T-helper 9 cell (primary cell): ENCODE results near the gene FAM3B.

Experiments used
- DNase-seq: peaks from one replicate; pipeline ENCODE4 v3.0.0-alpha.2; 2020

Gene FAM3B

DNA sequence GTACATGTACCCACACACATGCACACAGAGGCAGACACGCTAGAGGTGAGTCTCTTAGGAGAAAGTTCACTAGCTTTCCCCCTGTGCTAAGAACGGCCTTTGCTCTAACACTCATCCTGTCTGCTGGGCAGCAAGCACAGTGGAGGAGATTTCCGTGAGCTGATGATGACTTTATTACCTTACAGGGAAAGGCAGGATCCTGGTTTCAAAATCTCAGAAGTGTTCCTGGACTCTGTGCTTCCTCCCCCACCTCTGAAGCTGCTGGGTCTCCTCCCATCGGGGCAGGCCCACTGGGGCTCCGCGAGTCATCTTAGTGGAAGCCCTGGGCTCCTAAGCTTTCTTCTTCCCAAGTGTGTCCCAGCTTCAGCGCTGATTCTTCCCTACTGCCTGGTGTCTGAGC, 2.7 kb downstream of the FAM3B start:
- DNase-seq, result no peak

DNA sequence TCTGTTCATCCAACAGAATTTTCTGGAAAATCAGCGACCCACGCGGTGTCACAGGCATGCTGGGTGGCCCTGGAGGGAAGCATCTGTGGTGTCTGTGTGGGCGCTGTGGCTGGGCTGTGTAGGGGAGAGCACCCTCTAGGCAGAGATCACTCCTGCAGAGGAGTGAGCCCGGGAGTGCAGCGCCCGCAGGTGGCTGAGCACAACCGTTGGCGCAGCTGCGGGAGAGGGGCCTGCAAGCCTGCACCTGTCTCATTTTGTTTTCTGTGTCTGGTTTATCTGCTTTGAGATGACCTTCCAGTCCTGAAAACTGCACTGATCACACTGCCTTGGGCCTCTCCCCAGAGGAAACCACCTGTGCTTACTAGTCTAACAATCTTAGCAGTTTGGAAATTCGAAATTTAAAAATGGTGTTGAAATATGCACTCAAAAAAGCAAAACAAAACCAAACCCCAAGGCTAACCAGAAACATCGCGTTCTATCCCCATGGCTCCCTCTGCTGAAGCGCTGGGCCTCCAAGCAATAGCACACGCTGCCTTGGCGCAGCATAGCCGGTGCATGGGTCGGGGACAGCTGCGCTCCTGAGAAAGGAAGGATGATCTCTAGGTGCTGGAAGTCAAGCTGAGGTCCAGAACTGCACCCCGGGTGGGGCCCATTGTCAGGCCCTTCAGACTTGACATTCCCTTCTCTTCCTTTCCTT, 4.8 kb downstream of the FAM3B start:
- DNase-seq, result no peak

DNA sequence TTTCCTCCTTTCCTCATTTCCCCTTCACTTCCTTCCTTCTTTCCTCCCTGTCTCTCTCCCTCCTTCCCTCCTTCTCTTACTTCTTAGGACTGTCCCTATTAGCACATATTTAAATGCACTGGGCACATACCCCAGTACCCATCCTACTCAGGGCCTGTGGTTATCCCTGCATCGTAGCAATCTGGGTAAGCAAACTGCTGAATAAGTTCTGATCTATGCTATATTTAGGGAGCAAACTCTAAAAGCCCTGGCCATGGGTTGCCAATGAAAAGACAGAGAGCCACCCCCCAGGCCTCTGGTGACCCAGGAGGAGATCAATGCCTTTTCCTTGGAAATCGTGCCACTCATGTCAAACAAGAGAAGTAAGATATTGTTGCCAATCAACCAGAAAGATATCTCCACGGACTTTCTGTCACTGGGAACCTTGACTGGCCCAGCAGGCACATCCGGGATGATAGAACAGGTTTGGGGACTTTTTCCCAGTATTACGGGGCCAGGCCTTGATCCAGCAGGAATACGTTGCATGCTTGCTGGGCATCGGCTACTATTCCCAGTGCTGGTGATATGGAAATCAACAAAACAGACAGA, 5.4 kb downstream of the FAM3B start:
- DNase-seq, result no peak

DNA sequence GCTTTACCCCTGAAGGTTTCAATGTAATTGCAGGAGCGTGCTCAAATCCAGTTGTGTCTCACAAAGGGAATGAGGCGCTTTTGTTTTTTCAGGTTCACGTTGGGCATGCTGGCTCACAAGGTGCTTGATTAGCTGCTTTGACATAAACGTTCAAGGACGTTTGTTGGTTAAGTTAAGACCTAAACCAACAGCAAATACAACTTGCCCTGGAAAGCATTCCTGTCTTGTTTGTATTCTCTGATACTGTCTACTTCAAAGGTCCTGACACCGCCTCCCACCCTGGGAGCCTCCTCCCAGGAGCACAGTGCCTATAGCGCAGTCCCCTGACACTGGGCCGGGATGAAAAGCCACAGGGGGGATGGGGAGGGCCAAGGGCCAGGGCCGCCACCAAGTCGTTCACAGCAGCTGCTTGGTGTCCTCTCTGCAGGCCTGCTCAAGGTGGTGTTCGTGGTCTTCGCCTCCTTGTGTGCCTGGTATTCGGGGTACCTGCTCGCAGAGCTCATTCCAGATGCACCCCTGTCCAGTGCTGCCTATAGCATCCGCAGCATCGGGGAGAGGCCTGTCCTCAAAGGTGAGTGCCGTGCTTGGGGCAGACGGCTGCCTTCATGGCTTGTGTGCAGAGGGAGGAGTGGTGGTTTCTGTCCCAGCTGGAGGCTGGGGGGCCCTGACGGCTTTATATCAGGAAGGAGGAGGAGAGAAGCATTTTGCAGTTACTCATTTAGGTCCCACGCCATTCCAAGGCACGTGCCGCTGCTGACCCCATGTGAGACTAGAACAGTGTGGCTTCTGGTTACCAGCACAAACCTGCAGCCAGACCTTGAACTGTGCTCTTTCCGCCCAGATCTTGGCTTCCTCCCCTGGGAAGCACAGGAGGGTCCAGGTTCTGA, 6.1 kb downstream of the FAM3B start:
- DNase-seq, result no peak

DNA sequence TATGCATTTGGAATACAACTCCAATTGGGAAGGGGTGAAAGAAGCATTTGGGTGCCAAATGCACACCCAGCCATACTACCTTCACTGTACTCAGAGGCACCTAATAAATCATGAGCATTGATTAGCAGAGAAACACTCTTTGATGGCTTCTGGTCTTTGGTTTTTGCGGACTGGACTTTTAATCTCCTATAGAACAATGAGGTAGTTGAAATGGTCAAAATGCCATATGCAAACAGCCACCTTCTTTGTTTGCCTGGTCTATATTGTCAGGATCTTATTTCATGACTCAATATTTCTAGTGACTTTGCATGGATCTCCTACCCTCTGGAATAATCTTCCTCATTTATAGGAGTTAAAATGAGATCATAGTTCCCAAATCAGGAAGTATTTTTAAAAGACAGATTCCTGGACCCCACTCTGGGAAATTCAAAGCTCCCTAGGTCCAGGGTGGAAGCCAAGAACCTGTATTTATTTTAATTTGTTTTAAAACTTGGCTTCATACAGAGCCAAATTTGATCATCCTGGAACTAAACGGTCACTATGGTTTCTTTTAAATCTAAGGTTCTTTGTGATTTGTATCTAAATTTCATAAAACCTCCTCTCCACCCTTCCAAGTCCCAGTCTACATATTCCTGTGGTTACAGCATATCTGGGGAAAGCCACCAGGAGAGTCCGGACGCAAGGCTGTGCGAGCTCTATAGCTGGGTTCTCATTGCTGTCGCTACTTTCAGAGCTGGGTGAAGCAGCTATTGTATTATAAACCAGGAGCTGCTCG, 8.7 kb downstream of the FAM3B start:
- no peak for DNase-seq

DNA sequence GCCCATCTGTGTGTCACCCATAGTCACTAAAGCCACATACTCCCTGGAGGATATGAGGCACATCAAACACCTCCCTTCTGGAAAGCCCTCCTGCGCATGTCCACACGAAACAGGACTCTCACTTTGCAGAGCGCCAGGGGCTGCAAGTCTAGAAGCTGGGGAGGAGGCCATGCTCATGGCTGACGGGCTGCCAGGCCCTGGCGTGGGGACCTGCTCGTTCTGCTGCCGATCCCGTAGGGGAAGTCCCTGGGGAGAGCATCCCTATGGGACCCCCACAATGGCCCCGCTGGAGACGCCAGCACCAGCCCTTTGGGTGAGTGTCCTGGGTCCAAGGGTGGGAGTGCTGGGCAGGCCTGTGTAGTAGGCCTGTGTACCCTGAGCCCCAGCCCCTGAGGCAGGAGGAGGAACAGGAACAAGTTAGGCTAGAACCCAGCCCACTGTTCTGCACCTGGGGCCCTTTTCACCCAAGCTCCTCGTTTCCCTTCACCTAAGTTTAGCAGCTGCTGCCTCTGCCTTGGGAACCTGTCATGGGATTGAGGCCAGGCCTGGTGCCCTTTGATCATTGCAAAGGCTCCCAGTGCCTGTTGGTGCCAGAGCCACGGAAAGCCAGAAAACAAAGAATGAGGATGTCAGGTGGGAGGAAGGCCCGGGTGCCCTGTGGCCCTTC, 9.9 kb downstream of the FAM3B start:
- DNase-seq, result no peak

DNA sequence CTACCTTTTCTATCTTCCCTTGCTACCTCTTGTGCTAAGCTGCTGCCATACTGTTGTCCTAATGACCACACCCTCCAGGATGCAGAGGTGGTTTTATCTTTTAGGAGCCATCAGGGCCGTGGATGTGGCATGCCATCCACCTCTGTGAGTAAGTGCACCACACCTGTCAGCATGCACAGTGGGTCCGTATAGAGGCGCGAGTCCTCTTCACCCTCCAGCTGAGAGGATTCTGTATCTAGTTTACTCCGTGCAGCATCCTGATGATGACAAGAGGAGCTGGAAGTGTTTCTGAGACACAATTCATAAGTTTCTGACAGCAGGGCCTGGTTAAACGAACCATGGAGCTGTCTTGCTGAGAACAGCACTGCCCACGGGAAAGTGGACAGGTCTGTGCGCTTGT, 11.2 kb downstream of the FAM3B start:
- DNase-seq, result no peak

DNA sequence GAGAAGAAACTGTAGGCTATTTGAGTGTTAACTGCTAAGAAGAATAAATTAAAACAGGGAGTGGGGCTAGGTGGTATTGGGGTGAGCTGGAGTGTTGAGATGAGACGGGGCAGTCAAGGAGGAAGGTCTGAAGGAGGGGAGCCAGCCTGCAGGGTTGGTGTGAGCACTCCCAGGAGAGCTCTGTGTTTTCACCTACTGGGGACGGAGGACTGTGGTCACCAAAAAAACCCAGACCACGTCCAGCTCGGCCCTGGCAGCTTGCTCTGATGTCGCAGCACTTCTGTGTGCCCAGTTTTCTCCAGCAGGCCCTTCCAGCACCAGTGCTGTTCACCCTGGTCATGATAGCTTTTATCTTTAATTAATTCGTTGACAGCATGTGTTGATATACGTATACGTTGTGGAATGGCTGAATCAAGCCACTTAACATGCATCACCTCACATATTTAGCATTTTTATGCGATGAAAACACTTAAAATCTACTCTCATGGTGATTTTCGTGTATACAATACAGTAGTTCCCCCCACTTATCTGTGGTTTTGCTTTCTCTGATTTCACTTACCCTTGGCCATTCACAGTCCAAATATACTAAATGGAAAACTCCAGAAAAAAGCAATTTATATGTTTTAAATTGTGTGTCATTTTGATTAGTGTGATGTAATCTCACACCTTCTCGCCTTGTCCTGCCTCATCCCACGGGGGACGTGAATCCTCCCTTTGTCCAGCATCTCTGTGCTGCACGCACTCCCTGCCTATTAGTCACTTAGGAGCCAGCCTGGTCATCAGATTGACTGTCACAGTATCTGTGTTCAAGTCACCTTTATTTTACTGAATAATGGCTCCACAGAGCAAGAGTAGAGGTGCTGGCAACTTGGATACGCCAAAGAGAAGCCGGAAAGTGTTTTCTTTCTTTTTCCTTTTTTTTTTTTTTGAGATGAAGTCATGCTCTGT, 12.3 kb downstream of the FAM3B start:
- no peak for DNase-seq

DNA sequence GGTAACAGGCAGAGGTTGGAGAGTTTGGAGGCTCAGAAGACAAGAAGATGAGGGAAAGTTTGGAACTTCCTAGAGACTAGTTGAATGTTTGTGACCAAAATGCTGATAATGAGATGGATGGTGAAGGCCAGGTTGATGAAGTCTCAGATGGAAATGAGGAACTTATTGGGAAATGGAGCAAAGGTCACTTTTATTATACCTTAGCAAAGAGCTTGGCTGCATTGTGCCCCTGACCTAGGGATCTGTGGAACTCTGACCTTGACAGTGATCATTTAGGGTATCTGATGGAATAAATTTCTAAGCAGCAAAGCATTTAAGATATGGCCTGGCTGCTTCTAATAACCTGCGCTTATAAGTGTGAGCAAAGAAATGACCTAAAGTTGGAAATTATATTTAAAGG, 17.2 kb downstream of the FAM3B start:
- no peak for DNase-seq

DNA sequence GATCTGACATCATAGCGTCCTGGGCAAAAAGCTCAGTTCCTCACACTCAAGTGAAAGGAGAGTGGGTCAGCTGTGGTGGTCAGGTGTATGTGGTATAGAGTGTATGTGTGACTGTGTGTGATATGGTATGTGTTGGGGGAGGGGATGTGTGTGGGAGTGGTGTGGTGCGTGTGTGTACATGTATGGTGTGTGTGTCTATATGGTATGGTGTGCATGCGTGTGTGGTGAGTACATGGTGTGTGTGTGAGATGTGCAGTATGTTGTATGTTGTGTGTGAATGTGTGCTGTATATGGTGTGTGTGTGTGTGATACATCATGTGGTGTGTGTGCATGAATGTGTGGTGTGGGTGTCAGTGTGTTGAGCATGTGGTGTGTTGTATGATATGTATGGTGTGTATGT, 20.9 kb downstream of the FAM3B start:
- DNase-seq, result no peak

DNA sequence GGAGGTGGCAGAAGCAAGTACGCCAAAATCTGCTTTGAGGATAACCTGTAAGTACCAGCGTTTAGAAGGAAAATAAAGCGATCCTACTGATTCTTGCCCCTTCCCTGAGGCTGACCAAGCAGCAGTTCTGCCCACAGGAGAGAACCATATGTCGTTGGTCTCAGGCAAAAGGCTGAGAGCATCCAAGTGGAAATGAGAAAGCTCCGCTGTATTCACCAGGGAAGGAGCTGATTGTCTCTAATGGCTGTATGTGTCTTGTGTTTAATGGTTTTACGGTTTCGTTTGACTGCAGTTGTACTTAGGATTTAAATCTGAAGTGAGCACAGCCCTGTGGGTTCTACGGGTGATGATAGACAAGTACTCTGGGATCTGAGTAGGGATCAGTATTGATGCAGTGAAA, 21.9 kb downstream of the FAM3B start:
- DNase-seq, result no peak

DNA sequence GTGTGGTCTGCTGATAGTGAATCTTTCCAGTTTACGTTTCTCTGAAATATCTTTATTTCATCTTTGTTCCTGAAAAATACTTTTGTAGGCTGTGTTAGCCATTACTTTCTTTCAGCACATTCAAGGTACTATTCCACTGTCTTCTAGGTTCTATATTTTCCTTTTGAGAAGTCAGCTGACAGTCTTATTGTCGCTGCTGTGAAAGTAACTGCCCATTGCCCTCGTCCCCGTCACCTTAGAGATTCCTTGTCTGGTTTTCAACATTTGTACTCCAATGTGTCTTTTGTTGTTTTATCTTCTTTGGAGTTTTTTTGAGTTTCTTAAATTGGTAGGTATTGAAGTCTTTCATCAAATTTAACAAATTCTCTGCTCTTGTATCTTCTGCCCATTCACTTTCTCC, 25.4 kb downstream of the FAM3B start:
- DNase-seq, result no peak

DNA sequence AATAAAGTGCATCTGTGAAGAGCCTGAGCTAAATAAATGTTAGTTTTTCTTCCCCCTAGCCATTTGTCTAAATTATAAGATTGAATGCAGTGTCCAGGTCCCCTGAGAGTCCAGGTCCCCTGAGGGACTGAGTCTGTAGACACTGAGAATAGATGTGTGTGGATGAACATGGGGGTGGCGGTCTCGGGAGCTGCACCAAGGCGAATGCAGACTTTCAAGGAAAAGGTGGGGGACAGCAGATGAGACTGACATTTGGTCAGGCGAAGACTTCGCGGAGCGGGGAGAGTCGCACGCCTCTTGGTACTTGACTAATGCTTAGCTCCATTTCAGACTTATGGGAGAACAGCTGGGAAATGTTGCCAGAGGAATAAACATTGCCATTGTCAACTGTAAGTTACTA, 27.5 kb downstream of the FAM3B start:
- DNase-seq, result no peak

DNA sequence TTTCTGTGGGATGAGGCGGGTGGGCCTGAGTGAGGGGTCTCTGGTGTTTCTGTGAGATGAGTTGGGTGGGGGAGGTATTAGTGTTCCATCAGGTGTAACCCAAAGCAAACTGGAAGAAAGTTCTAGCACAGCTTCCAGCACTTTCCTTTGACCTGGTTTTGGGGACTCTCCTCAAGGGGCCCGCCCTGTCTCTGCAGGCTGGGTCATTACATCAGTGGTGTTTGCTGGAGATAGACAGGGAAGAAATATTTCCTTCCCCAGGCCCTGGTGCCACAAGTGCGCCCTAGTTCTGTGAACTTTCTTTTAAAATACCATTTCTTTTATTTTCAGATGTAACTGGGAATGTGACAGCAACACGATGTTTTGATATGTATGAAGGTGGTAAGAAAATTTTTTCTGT, 28.8 kb downstream of the FAM3B start:
- DNase-seq, result no peak

DNA sequence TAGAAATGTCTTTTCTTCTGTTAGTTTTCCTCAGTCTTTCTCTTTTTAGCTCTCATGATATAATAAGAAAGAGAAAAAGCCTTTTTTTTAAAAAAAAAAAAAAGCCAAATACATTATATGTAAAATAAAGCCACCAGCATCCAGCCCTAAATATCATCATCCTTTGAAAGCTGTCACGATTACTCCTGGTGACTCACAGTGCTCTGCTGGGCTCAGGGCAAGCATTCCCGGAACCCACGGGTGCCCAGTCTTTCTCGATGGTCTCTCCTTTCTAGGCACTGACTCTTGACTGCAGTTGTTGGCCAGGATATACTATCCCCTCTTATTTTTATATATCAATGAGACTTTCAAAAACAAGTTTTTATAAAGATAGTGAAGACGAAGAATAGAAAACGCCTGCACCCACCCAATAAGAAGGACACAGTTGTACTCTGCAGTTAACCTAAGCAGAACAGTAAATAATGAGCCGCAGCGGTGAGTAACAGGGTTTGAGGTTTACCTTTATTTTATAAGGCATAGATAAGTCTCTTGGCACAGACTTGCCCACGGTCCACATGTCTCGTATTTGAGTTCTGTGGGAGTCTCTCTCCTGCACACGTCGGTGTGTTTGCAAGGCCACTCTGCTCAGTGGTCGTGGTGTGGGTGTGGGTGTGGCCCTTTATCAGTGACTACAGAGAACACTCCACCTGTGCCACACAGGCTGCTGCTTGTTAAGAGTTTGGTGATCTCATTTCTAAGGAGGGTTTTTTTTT, 29.5 kb downstream of the FAM3B start:
- no peak for DNase-seq

DNA sequence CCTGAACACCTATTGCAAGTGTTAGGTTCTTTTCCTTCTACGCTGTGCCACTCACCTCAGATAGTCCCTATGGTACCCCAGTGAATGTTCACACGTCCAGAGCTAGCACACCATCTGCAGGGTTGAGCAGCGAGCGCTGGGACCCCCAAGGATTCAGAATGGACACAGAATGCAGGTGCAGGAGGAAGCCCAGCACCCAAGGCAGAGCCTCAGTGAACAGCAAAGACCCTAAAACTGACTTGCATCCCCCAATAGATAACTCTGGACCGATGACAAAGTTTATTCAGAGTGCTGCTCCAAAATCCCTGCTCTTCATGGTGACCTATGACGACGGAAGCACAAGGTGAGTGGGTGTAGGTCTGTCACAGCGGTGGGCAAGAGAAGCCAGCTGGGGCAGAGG, 30.2 kb downstream of the FAM3B start:
- no peak for DNase-seq

DNA sequence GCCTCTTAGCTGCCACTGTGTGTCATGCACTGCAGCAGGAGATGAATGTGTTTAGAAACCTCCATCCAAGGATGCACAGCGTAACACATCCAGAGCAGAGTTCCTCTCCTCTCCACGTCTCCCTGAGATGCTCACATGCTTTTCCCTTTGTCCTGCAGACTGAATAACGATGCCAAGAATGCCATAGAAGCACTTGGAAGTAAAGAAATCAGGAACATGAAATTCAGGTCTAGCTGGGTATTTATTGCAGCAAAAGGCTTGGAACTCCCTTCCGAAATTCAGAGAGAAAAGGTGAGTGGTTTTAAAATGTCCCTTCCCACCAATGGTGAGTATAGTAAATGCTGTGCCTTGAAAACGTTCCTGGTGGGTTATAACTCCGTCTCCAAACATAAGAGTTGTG, 31.8 kb downstream of the FAM3B start:
- no peak for DNase-seq

DNA sequence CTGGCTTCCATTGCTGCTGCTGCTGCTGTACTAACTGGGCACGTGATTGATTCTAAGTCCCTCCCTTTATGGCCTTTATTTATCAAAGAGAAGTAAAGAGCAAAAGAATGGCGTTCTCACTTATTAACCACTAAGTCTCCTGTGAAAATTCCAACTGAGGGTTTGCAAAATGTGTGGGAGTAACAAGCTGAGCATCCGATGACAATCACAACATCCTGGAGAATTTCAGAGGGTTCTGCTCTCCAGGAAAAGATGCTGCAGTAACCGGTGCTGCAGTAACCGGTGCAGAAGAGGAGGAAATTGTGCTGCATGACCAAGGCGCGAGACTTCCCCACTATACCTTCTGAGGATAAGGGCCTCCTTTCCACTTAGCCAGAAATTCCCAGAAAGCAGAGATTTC, 32.5 kb downstream of the FAM3B start:
- no peak for DNase-seq

DNA sequence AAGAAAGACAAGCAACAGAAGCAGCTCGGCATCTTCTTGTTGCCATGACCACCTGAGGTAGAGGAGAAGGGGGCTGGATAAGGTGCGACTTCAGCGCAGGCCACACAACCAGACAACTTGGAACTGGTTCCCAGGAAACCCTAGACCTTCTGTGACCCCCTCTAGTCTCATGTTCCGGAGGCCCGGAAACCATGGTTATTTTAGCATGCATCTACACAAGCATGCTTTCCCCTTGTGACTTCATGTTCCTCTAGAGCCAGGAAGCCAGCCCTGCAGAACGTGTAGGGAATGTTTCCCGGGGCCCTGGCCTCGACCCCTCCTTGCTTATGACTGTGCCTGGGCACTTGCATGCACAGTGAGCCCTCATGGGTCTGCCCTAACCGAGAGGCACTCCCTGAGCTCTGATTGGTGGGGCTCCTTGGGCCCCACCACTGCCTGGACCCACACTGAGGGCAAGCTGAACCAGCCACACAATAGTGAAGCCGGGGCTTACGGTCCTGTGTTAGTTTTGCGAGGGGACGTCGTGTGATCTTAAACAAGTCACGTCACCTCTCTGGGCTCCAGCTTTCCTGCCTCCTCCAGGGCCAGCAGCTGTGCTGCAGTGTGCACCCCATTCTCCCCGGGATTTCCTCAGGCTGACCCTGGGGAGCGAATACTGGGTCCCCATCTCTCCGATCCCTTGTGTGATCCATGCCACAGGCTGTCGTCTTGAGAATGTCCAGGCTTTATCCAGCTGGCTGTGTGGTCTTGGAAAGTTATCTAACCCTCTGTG, 33.2 kb downstream of the FAM3B start:
- DNase-seq, result no peak
